KMS-11 (cell line): ENCODE measurements around the gene HNRNPDL.
"Not testable (repeated sequence)": the region's sequence is repeated elsewhere in the genome, so short reads cannot be mapped to it uniquely, and the experiment has no call there.

ENCODE experiments used
- H2AFZ ChIP-seq: fragments of 200-600 bp; sonication (generic); 2 replicates; pipeline ENCODE4 v1.6.1; 2016; ENCODE audit warnings: antibody characterized with exemption, mixed run types, low read depth
- H3K27ac ChIP-seq: fragments of 200-600 bp; sonication (generic); 2 replicates; pipeline ENCODE4 v1.6.1; 2016; ENCODE audit warnings: mild to moderate bottlenecking, mixed run types
- H3K27me3 ChIP-seq: fragments of 200-600 bp; sonication (generic); 2 replicates; pipeline ENCODE4 v1.6.1; 2017; ENCODE audit warnings: mild to moderate bottlenecking, low read depth, mixed run types, moderate library complexity; ENCODE audit not compliant: insufficient read depth
- H3K36me3 ChIP-seq: fragments of 200-600 bp; sonication (generic); 2 replicates; pipeline ENCODE4 v1.6.1; 2017; ENCODE audit warnings: mild to moderate bottlenecking, mixed run types; ENCODE audit not compliant: insufficient read depth
- H3K4me1 ChIP-seq: fragments of 200-600 bp; sonication (generic); 2 replicates; pipeline ENCODE4 v1.6.1; 2016; ENCODE audit warnings: mild to moderate bottlenecking, low read depth, mixed run types; ENCODE audit not compliant: poor library complexity, severe bottlenecking
- H3K4me2 ChIP-seq: fragments of 200-600 bp; sonication (generic); 2 replicates; pipeline ENCODE4 v1.7.0; 2016; ENCODE audit warnings: mild to moderate bottlenecking, mixed run types
- H3K4me3 ChIP-seq: fragments of 200-600 bp; sonication (generic); IDR thresholded peaks from 2 replicates; pipeline ENCODE4 v1.6.1; 2017; ENCODE audit warnings: low read depth, low read length, mixed read lengths; ENCODE audit not compliant: insufficient read depth
- H3K79me2 ChIP-seq: fragments of 200-600 bp; sonication (generic); 2 replicates; pipeline ENCODE4 v1.6.1; 2016; ENCODE audit warnings: low read depth, mixed run types; ENCODE audit not compliant: insufficient read depth
- H3K9ac ChIP-seq: fragments of 200-600 bp; sonication (generic); 2 replicates; pipeline ENCODE4 v1.6.1; 2016; ENCODE audit warnings: mild to moderate bottlenecking, mixed run types
- H4K20me1 ChIP-seq: fragments of 200-600 bp; sonication (generic); 2 replicates; pipeline ENCODE4 v1.6.1; 2016; ENCODE audit warnings: mild to moderate bottlenecking, mixed run types; ENCODE audit not compliant: insufficient read depth
- TF ChIP-seq, protein P1 (sequence below): fragments of 200-600 bp; sonication (generic); conservative IDR thresholded peaks from 2 replicates; pipeline ENCODE4 v1.6.1; 2017; ENCODE audit warnings: low read depth, mild to moderate bottlenecking, antibody characterized with exemption, low read length, moderate library complexity, mixed read lengths

The HNRNPDL gene

DNA sequence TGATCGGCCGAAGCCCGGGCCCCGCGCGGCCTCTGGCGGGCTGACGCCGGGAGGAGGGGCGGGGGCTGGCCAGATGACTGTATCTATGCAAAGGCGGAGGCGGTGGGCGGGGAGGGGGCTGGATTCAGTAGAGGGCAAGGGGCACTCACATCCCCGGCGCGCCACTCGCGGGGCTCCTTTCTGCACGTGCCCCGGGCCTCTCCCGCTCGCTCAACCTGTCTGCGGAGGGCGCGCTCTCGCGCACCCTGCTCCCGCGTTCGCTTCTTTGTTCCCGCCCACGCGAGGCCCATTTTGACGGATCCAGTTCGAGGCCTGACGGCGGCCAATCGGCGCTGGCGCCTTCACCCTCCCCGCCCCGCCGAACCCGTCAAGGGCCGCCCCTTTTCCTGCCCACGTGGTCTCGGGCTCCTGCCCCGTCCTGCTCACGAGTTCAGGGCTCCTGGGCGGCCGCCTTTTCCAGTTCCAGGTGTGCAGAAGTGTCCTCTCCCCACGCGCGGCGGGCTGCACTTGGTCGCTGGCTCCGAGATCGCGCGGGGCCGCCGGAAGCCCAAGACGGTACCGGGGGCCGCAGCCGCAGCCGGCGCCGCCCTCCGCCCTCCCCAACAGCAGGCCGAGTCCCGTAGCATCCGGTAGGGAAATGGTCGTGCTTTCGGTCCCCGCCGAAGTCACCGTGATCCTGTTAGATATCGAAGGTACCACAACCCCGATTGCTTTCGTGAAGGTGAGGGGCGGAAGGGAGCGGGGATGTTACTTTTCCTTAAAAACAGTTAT, at the start of gene HNRNPDL, which contains the start of gene ENOPH1:
Gene HNRNPDL, minus strand, starts transcription at position 270 of the 771 bp plus-strand sequence. CDS start 772 bp downstream, outside the sequence.
Gene ENOPH1, plus strand, starts transcription at position 398 of the 771 bp plus-strand sequence. Its CDS starts 240 bp downstream, at position 638.
- Histone ChIP-seq H3K4me3 (peak within 1 kb of the TSS; percentile 81), H2AFZ (peak within 1 kb of the TSS; percentile 55), H3K4me1 (peaks cover 38% of the 10 kb centered on the region), H3K27ac (peak within 1 kb of the TSS; percentile 98), H3K36me3 (peaks cover 33% of the 10 kb centered on the region; the same call in 1 of the 2 replicates), H3K27me3 (no peaks in the 10 kb centered on the region), H3K9ac (peak within 1 kb of the TSS; percentile 100), H3K4me2 (peak within 1 kb of the TSS; percentile 94), H3K79me2 (peaks cover 86% of the 10 kb centered on the region), H4K20me1 (peaks cover 34% of the 10 kb centered on the region)
- TF ChIP-seq, protein P1, sequence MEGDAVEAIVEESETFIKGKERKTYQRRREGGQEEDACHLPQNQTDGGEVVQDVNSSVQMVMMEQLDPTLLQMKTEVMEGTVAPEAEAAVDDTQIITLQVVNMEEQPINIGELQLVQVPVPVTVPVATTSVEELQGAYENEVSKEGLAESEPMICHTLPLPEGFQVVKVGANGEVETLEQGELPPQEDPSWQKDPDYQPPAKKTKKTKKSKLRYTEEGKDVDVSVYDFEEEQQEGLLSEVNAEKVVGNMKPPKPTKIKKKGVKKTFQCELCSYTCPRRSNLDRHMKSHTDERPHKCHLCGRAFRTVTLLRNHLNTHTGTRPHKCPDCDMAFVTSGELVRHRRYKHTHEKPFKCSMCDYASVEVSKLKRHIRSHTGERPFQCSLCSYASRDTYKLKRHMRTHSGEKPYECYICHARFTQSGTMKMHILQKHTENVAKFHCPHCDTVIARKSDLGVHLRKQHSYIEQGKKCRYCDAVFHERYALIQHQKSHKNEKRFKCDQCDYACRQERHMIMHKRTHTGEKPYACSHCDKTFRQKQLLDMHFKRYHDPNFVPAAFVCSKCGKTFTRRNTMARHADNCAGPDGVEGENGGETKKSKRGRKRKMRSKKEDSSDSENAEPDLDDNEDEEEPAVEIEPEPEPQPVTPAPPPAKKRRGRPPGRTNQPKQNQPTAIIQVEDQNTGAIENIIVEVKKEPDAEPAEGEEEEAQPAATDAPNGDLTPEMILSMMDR, result no peak

GRCh38 chr4:82479562-82479961, 49.3 kb upstream of the HNRNPDL start:
- Histone ChIP-seq H2AFZ (no peak overlapping the region), H3K4me2 (no peak overlapping the region), H3K4me3 (no peak overlapping the region), H3K4me1 (no peaks in the 10 kb centered on the region), H3K9ac (no peak overlapping the region), H4K20me1 (no peaks in the 10 kb centered on the region), H3K27me3 (no peaks in the 10 kb centered on the region), H3K79me2 (no peaks in the 10 kb centered on the region), H3K36me3 (no peaks in the 10 kb centered on the region), H3K27ac (no peak overlapping the region)
- TF ChIP-seq, protein P1, result no peak

DNA sequence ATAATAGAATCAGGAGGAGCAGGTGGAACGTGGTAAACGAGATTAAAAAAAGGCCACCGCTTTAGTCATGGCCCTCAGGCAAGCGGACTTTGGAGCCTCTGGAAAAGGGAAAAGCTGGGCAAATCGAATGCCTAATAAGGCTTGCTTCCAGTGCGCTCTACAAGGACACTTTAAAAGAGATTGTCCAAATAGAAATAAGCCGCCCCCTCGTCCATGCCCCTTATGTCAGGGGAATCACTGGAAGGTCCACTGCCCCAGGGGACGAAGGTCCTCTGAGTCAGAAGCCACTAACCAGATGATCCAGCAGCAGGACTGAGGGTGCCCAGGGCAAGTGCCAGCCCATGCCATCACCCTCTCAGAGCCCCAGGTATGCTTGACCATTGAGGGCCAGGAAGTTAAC, 47.2 kb upstream of the HNRNPDL start:
- not testable (repeated sequence) for H3K79me2 ChIP-seq, H2AFZ ChIP-seq, H3K27me3 ChIP-seq, H4K20me1 ChIP-seq, H3K27ac ChIP-seq, H3K36me3 ChIP-seq, H3K4me3 ChIP-seq, H3K4me2 ChIP-seq, H3K9ac ChIP-seq, H3K4me1 ChIP-seq

DNA sequence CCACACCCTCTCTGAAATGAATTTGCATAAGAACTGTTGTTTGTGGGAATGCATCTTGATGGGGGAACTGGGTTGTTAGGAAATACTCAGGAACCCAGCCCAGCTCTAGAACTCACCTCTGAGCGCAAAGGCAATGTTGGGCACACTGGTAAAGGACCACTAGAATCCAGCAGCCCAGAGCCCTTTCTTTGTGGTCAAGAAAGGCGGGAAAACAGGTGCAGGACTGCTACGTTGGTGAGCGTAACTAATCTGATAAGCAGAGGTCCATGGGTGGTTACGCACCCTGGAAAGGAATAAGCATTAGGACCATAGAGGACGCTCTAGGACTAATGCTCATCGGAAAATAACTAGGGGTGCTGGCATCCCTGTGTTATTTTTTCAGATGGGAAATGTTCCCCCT, 45.7 kb upstream of the HNRNPDL start:
- H3K4me1 ChIP-seq, H4K20me1 ChIP-seq, H3K27me3 ChIP-seq, H2AFZ ChIP-seq, H3K9ac ChIP-seq, H3K27ac ChIP-seq, H3K79me2 ChIP-seq, H3K4me3 ChIP-seq, H3K4me2 ChIP-seq, H3K36me3 ChIP-seq: not testable (repeated sequence)

- H3K27ac ChIP-seq, result no peak overlapping the region
- H3K4me3 ChIP-seq, result no peak overlapping the region
- no peaks in the 10 kb centered on the region for H3K27me3 ChIP-seq
- H3K9ac ChIP-seq, result no peak overlapping the region
- no peaks in the 10 kb centered on the region for H3K4me1 ChIP-seq
- no peaks in the 10 kb centered on the region for H3K79me2 ChIP-seq
- no peak overlapping the region for H2AFZ ChIP-seq
- H3K4me2 ChIP-seq, result no peak overlapping the region
- H4K20me1 ChIP-seq, result no peaks in the 10 kb centered on the region
- TF ChIP-seq, protein P1, result no peak
- H3K36me3 ChIP-seq, result no peaks in the 10 kb centered on the region
These were observed 43.4 kb upstream of the HNRNPDL start for GRCh38 chr4:82473621-82474164.

- H3K4me1 ChIP-seq, H4K20me1 ChIP-seq, H3K4me3 ChIP-seq: not testable (repeated sequence)
These were observed 42.8 kb upstream of the HNRNPDL start for GRCh38 chr4:82473080-82473479.

More at GRCh38 chr4:82473080-82473479, 42.8 kb upstream of the HNRNPDL start:
- not testable (repeated sequence) for H3K27ac ChIP-seq, H3K4me2 ChIP-seq, H3K79me2 ChIP-seq, H3K36me3 ChIP-seq, H2AFZ ChIP-seq, H3K9ac ChIP-seq, H3K27me3 ChIP-seq
